GM21737 (cell line): ENCODE data around the gene SECISBP2.

Experiments used
- ATAC-seq: cut with Tn5 transposase; IDR thresholded peaks from one replicate; pipeline ENCODE4 v1.9.1; 2021; ENCODE audit warnings: mild to moderate bottlenecking, moderate library complexity; ENCODE audit not compliant: unreplicated experiment

SECISBP2 gene

GRCh38 chr9:89400403-89401116, 82.3 kb downstream of the SECISBP2 start:
- peak; percentile 63 for ATAC-seq

DNA sequence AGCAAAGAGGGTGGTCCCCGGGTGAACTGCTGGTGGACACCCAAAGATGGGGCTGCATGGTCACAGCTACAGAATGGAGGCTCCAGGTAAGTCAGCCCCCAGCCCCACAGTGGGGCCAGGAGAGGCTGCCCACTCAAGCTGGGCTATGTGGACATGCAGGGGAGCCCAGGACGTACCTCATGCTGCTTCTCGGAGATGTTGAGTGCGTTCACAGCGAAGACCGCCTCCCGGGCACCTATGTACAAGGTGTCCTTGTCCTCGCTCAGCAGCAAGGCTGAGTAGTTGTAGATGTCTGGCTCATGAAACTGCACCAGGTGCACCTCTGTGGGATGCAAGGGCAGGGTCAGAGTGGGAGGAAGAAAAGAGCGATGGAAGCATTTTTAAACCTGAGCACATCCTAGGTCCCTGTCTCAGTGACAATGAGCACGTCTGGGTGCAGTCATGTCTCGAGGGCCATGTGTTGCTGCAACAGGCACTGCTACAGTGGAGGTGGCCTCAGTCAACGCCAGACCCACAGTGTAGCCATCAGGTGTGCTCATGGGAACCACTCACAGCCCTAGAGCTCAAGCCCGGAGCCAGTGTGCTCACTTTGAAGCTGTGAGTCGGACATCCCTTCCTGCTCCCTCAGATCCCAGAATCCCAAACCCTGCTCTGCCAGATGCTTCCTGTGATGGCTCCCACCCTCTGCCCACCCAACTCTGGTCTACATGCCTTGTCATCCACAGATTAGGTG, 84.6 kb downstream of the SECISBP2 start:
- no peak for ATAC-seq

DNA sequence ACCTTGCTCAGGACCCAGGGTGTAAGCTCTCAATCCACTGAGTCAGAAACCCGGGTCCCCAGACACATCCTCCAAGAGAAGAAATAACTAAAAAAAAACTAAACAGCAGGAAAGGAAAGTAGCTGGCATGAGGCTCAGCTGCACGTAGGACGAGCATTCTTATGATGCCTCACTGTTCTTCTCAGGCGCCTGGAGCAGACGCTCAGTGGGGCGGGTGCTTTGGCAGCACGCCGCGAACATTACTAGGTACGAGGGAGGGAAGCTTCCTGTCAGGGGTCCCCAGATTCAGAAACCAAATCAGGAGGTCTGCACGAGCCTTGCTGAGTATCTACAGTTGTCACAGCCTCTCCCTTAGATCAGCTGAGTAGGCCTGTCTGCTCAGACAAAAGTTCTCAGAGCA, 85.8 kb downstream of the SECISBP2 start:
- no peak for ATAC-seq

DNA sequence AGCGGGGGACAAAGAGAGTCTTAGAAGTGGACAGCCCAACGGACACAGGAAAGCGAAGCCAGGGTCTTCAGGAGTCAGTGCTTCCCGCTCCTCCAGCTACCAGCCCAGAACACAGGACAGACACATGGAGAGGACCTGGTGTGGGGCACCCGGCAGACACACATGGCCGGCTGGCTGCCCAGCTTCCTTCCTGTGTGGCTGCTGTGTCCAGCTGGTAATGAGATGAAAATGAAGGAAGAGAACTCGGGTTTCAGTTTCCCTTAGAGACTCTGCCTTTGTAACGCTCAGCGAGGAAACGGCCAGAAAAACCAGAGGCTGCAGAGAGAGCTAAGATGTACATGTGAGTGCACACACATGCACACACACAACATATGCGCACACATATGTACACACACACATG, 87.5 kb downstream of the SECISBP2 start:
- peak; percentile 38 for ATAC-seq

- ATAC-seq = no peak
Measured at GRCh38 chr9:89407070-89407469, 88.8 kb downstream of the SECISBP2 start.

DNA sequence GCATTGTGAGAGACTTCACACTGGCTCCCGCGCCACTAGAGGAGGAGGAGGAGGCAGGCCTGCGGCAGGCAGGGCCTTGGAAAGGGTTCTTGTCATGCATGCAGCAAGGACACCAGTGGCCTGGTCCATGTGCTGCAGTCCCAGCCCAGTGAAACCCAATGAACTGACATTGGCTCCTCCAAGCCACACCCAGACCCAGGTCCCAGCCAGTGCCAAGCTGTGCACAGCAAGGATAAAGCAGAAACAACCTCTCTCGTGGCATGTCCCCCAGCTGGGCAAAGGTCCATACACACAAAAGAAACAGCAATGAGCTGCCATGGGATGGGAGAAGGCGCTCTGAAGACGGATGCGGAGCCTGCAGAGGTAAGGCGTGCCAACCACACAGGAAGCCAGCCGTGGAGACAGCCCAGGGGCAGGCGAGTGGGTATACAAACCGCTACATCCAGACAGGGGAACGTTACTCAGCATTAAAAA, 90.4 kb downstream of the SECISBP2 start:
- no peak for ATAC-seq
